ENCODE measurements around the gene RAB40B. TPM values are rescaled to one million over a fixed set of nuclear protein-coding genes. Genes with fewer than 3 reads are reported as not detected.

RAB40B gene
- total and polyA plus RNA-seq, 2 of the 13 experiments (the other 11 are each of a cell fraction or from before 2014, with no cell fraction given): 6.2 to 6.5 TPM

GRCh38 chr17:82639628-82640027 is 58.9 kb downstream of the RAB40B start:
- in situ Hi-C loops (cut with HindIII; ENCODE audit: extremely low pct_ligation_motif_present, low pct_unique_long_range_greater_than_20kb) (no loop called here), intact Hi-C loops (cut with micrococcal nuclease; ENCODE audit: unreplicated experiment) (no loop called here)
- FAIRE-seq (no peak), DNase-seq (ENCODE audit: low spot score) (no peak), ATAC-seq (peak; percentile 41)
- peaks cover 94% of the 10 kb centered on the region for H3K79me2 ChIP-seq (ENCODE audit: insufficient read depth, low read length)
- H2AFZ ChIP-seq (ENCODE audit: low read length): no peak overlapping the region
- 92% methylated on average over 14 of the region's 14 CpGs for WGBS (ENCODE audit: low lambda C conversion rate)
- H3K4me3 ChIP-seq (replicated peaks in 1 of 3; ENCODE audit: insufficient read depth in 1 of 3, low read depth in 2 of 3, low read length in 3 of 3): no peak overlapping the region
- ChIA-PET CTCF (ENCODE audit: low intra/inter-chr PET ratio, low total read pairs) (no interaction called here), POLR2A (no interaction called here)
- H3K9ac ChIP-seq (ENCODE audit: insufficient read depth, low read depth, low read length): no peak overlapping the region
- H3K27me3 ChIP-seq (ENCODE audit: control insufficient read depth in 1 of 2, insufficient read depth in 2 of 2, low read length in 2 of 2): no peaks in the 10 kb centered on the region
- H3K4me1 ChIP-seq (ENCODE audit: insufficient read depth, low read length): peaks cover 44% of the 10 kb centered on the region
- H3K4me2 ChIP-seq (ENCODE audit: low read depth, low read length): no peak overlapping the region
- BruUV-seq (replicated peaks): no TSS peak
- peaks cover 42 to 76% of the 10 kb centered on the region in 2 experiments for H3K36me3 ChIP-seq (replicated peaks in 1 of 2; ENCODE audit: control insufficient read depth in 1 of 2, insufficient read depth in 2 of 2, low read length in 2 of 2)
- H3K9me3 ChIP-seq (ENCODE audit: low read length): no peaks in the 10 kb centered on the region
- peaks cover 44% of the 10 kb centered on the region for H4K20me1 ChIP-seq (ENCODE audit: insufficient read depth, low read length)
- no peak overlapping the region for H3K27ac ChIP-seq (ENCODE audit: extremely low read length, insufficient read depth, low read length)
- TF ChIP-seq IRF9 (CRISPR knock-in tag; IDR thresholded peaks at IDR 0.05; ENCODE audit: borderline replicate concordance) (0 out of 2 replicates have a peak, but pooled peaks have one; percentile 27), ZSCAN20 (CRISPR knock-in tag; IDR thresholded peaks at IDR 0.05; ENCODE audit: borderline replicate concordance) (no peak), POLR2A (IDR thresholded peaks at IDR 0.05; ENCODE audit: insufficient read depth in 1 of 2, low read depth in 2 of 2, low read length in 2 of 2) (peak in 1 of 2 experiments; percentile 41; a peak in 1 of 4 replicates), HNRNPLL (IDR thresholded peaks at IDR 0.05; ENCODE audit: low read depth, low read length, poor library complexity, severe bottlenecking) (peak; percentile 33), RBFOX2 (IDR thresholded peaks at IDR 0.05; ENCODE audit: low read depth, low read length) (peak; percentile 59), ZSCAN9 (CRISPR knock-in tag; IDR thresholded peaks at IDR 0.05; ENCODE audit: borderline replicate concordance) (no peak), GABPB1 (CRISPR knock-in tag; IDR thresholded peaks at IDR 0.05) (no peak), FOXP1 (IDR thresholded peaks at IDR 0.05) (no peak), FOXP1 (CRISPR knock-in tag; IDR thresholded peaks at IDR 0.05) (no peak), AGO2 (optimal IDR thresholded peaks at IDR 0.05; ENCODE audit: low read depth, low read length) (peak; percentile 77), ZNF605 (CRISPR knock-in tag; IDR thresholded peaks at IDR 0.05) (no peak), ZNF207 (IDR thresholded peaks at IDR 0.05; ENCODE audit: borderline replicate concordance) (no peak), DRAP1 (CRISPR knock-in tag; IDR thresholded peaks at IDR 0.05) (no peak), ZNF687 (CRISPR knock-in tag; IDR thresholded peaks at IDR 0.05) (0 out of 2 replicates have a peak, but pooled peaks have one; percentile 9), DNMT1 (CRISPR knock-in tag; IDR thresholded peaks at IDR 0.05) (0 out of 2 replicates have a peak, but pooled peaks have one; percentile 40), ZBTB49 (CRISPR knock-in tag; IDR thresholded peaks at IDR 0.05; ENCODE audit: borderline replicate concordance) (no peak), ZFX (CRISPR knock-in tag; IDR thresholded peaks at IDR 0.05; ENCODE audit: low read depth) (no peak), PAX8 (CRISPR knock-in tag; IDR thresholded peaks at IDR 0.05; ENCODE audit: borderline replicate concordance) (no peak), NCOA5 (CRISPR knock-in tag; IDR thresholded peaks at IDR 0.05) (no peak)
